GM21360 (cell line): ENCODE results near the gene TLE7.

Experiments
- ATAC-seq: cut with Tn5 transposase; IDR thresholded peaks from one replicate; pipeline ENCODE4 v1.9.1; 2021; ENCODE audit warnings: mild to moderate bottlenecking, moderate library complexity; ENCODE audit not compliant: unreplicated experiment

Gene TLE7

GRCh38 chr16:71449020-71449419 lies 7.2 kb upstream of the TLE7 start:
- no peak for ATAC-seq

- ATAC-seq = no peak
Measured at GRCh38 chr16:71448274-71448866, 6.5 kb upstream of the TLE7 start.

GRCh38 chr16:71443714-71444113 lies 1.9 kb upstream of the TLE7 start:
- ATAC-seq = no peak

- ATAC-seq = no peak
Measured at GRCh38 chr16:71441348-71442050, 355 bp downstream of the TLE7 start.

GRCh38 chr16:71440669-71441347 lies 1.0 kb downstream of the TLE7 start:
- ATAC-seq = no peak

GRCh38 chr16:71439523-71439922 lies 2.3 kb downstream of the TLE7 start:
- ATAC-seq = no peak

- no peak for ATAC-seq
Measured at GRCh38 chr16:71436473-71436872, 5.4 kb downstream of the TLE7 start.

- ATAC-seq = no peak
Measured at GRCh38 chr16:71432906-71433305, 8.9 kb downstream of the TLE7 start.

GRCh38 chr16:71431991-71432390 lies 9.9 kb downstream of the TLE7 start:
- no peak for ATAC-seq

GRCh38 chr16:71431176-71431575 lies 10.7 kb downstream of the TLE7 start:
- ATAC-seq = no peak

GRCh38 chr16:71430744-71431143 lies 11.1 kb downstream of the TLE7 start:
- no peak for ATAC-seq

GRCh38 chr16:71429581-71429980 lies 12.3 kb downstream of the TLE7 start:
- no peak for ATAC-seq

- no peak for ATAC-seq
Measured at GRCh38 chr16:71428883-71429282, 13.0 kb downstream of the TLE7 start.

- ATAC-seq = no peak
Measured at GRCh38 chr16:71428385-71428784, 13.5 kb downstream of the TLE7 start.

GRCh38 chr16:71426880-71427615 lies 14.8 kb downstream of the TLE7 start:
- no peak for ATAC-seq

- ATAC-seq = no peak
Measured at GRCh38 chr16:71426069-71426879, 15.6 kb downstream of the TLE7 start.

GRCh38 chr16:71425746-71426068 lies 16.1 kb downstream of the TLE7 start:
- no peak for ATAC-seq

- ATAC-seq = no peak
Measured at GRCh38 chr16:71424626-71425025, 17.2 kb downstream of the TLE7 start.

GRCh38 chr16:71423865-71424264 lies 18.0 kb downstream of the TLE7 start:
- no peak for ATAC-seq

- no peak for ATAC-seq
Measured at GRCh38 chr16:71423016-71423415, 18.8 kb downstream of the TLE7 start.

- no peak for ATAC-seq
Measured at GRCh38 chr16:71421911-71422310, 19.9 kb downstream of the TLE7 start.
